HG03060 (cell line): ENCODE measurements around the gene GAS5.
A peak's percentile ranks its signal among the peaks of the same experiment; 100 is the strongest.
"Not testable (repeated sequence)": the region's sequence is repeated elsewhere in the genome, so short reads cannot be mapped to it uniquely, and the experiment has no call there.

Experiments used
- ATAC-seq: cut with Tn5 transposase; IDR thresholded peaks from one replicate; pipeline ENCODE4 v1.9.1; 2021; ENCODE audit warnings: low read depth, moderate number of reproducible peaks; ENCODE audit not compliant: unreplicated experiment

GAS5 gene

DNA sequence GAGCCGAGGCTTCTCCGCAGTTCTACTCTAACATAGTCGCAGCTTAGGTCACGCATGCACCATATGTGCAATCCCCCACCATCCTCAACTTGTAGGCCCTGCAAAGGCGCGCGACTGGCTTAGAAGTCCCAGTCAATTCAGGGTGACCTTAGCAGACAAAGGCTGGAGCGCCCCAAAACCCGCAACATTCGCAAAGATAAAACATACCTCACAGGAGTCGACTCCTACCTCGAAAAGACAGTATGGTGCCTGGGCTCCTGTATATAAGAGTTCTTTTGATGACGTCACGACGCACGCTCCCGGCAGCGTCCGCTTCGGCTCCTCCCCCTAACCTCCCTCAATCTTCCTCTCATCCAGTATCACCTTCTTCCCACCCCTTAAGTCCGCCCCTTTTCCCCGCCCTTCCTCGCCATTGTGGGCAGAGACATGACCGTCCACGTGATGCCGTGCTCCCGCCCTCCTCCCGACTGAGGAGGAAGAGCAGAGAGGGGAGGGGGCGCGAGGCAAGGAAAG lies at the start of gene GAS5:
Gene GAS5, minus strand, starts transcription at position 237 of the 513 bp plus-strand sequence.
- peak; percentile 70 for ATAC-seq

DNA sequence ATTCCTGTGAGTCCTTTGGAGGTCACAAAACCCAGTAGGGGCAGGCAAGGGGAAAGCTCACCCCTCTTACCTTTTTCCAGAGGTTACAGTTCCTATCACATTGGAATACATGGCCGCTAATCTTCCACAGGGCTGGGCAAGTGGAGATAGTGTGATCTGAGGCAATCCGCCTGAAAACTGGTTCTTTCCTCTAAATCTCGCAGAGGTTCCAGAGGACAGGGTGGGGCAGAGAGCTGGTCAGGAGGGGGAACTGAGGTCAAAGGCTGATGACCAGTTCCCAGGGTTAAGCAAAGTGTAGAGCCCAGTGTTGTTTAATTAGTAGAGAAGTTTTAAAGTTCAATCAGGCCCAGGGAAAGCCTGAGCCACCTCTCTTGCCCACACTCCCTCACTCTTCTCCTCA lies 49.4 kb upstream of the GAS5 start, which contains the start of gene SERPINC1:
Gene SERPINC1, minus strand, starts transcription at position 179 of the 400 bp plus-strand sequence. Its CDS starts 68 bp downstream, at position 111.
- ATAC-seq: no peak

DNA sequence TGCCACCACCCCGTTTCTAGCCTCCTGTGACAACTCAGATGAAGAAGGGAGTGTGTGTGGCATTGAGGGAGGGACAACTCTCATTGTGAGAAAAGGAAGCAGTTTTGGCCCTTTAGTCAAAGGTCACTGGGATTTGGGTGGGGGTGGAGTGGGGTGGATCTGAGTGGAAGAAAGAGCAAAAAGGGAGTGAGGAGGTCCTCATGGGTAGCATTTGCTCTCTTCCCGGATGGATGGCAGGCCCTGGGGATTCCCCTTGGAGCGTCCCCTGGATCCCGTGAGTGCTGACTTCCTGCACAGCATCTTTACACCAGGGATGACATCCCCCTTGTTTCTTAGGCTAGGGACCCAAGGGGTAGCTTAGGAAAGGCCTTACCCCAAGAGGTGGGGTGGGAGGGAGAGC lies 48.9 kb upstream of the GAS5 start:
- no peak for ATAC-seq

GRCh38 chr1:173915596-173915995 lies 47.8 kb upstream of the GAS5 start:
- ATAC-seq: no peak

DNA sequence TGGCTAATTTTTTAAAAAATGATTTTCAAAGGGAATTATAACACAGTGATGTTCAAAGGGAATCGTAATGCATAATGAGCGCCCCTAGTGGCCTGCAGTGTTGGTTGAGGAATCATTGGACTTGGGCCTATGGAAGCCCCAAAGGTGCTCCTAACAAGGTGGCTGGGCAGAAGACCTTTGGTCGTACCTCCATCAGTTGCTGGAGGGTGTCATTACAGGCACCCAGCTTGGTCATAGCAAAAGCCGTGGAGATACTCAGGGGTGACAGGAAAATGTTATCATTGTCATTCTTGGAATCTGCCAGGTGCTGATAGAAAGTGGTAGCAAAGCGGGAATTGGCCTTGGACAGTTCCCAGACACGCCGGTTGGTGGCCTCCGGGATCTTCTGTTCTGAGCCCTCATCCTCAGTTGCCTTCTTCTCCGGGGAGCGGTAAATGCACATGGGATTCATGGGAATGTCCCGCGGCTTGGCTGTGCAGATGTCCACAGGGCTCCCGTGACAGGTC lies 46.6 kb upstream of the GAS5 start:
- no peak for ATAC-seq

- ATAC-seq: no peak
These were observed 45.3 kb upstream of the GAS5 start for GRCh38 chr1:173913111-173913510.

GRCh38 chr1:173903827-173904531 lies 36.2 kb upstream of the GAS5 start:
- ATAC-seq: no peak

GRCh38 chr1:173900992-173901391 lies 33.2 kb upstream of the GAS5 start:
- no peak for ATAC-seq

DNA sequence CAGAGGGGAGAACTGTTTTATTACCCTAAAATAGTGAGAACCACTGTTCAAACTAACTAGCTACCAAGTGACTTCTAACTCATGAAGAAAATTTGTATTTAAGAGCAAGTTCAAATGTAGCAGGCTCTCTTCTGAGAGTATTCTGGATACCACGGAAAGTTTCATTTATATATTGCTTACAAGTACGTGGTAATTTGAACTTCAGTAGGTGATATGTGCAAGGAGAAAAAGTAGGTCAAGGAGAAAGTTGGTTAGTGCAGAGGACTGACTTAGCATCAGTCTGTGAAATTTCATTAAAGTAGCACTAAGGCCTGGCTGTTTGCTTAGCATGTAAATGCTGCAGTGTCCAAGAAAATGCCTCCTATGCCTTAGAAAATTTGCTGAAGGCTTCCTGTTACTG lies 32.6 kb upstream of the GAS5 start:
- ATAC-seq: no peak

GRCh38 chr1:173894189-173894588 lies 26.4 kb upstream of the GAS5 start:
- ATAC-seq: no peak

- no peak for ATAC-seq
These were observed 25.8 kb upstream of the GAS5 start for GRCh38 chr1:173893611-173894010.

GRCh38 chr1:173889885-173890284 lies 22.1 kb upstream of the GAS5 start:
- no peak for ATAC-seq

GRCh38 chr1:173888749-173889148 lies 21.0 kb upstream of the GAS5 start:
- ATAC-seq: no peak

- no peak for ATAC-seq
These were observed 19.8 kb upstream of the GAS5 start for GRCh38 chr1:173887627-173888026.

DNA sequence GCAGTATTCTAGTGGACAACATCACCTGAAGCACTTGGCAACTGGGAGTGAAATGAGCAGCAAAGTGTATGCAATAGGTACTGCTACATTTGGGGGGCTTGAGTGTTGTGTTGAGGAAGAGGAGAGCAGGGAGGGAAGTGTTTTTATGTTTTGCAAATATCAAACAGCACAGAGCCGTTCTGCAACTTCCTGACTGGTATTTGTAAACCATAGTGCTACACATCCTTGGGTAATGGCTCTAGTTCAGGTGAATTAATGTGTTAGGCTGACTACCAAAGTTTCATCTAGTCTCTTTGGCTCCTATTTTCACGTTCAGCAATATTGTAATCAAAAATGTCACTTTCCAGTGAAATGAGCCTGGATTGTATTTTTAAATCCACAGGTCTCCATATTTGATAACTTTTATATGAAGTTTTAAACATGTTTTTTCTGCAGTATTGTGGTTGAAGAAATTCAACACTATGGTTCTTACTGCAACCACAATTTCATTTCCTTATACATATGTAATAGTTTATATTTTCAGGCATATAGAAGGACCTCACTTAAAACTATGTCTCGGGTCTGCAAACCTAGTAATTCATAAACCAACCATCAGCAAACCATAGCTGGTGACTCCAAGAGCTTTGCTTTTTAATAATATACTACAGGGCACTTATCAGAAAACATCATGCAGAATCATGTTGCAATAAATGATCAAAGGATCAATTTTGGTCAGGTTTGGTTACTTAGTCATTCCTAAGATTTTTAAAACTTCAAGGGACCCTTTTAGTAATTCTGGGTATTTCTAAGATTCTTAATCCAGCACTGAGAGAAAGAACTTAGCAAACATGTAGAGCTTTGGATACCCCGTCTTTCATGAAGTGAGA lies 19.2 kb upstream of the GAS5 start:
- no peak for ATAC-seq

DNA sequence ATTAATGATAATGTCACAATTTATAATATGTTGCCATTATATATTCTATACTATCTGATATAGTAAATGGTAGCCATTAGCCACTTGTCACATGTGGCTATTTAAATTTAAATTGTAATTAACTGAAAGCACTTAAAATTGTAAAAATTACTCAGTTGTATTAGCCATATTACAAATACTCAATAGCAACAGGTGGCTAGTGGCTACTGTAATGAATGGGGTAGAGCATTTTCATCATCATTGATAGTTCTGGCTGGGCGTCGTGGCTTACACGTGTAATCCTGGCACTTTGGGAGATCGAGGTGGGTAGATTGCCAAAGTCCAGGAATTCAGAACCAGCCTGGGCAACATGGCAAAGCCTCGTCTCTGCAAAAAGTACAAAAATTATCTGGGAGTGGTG lies 16.9 kb upstream of the GAS5 start:
- no peak for ATAC-seq

- ATAC-seq: not testable (repeated sequence)
These were observed 13.3 kb upstream of the GAS5 start for GRCh38 chr1:173881117-173881516.

- ATAC-seq: no peak
These were observed 10.5 kb upstream of the GAS5 start for GRCh38 chr1:173878251-173878650.

GRCh38 chr1:173876732-173877131 lies 8.9 kb upstream of the GAS5 start:
- no peak for ATAC-seq

- ATAC-seq: no peak
These were observed 3.7 kb upstream of the GAS5 start for GRCh38 chr1:173871500-173871899.

- no peak for ATAC-seq
These were observed 3.3 kb upstream of the GAS5 start for GRCh38 chr1:173871091-173871490.
